ENCODE measurements around the gene LDLR.

- TF ChIP-seq ZFP30 (CRISPR knock-in tag; IDR thresholded peaks at IDR 0.05) (no peak), PPARA (CRISPR knock-in tag; IDR thresholded peaks at IDR 0.05; ENCODE audit: borderline replicate concordance) (no peak), ZFP3 (CRISPR knock-in tag; IDR thresholded peaks at IDR 0.05) (no peak), BACH2 (CRISPR knock-in tag; IDR thresholded peaks at IDR 0.05; ENCODE audit: borderline replicate concordance) (no peak), PATZ1 (CRISPR knock-in tag; IDR thresholded peaks at IDR 0.05; ENCODE audit: borderline replicate concordance) (no peak), RARB (CRISPR knock-in tag; IDR thresholded peaks at IDR 0.05) (no peak), OSR1 (CRISPR knock-in tag; IDR thresholded peaks at IDR 0.05) (no peak), SNAI2 (CRISPR knock-in tag; IDR thresholded peaks at IDR 0.05) (no peak), ISL1 (CRISPR knock-in tag; IDR thresholded peaks at IDR 0.05) (no peak), TOX (CRISPR knock-in tag; IDR thresholded peaks at IDR 0.05; ENCODE audit: borderline replicate concordance) (no peak)
Measured at GRCh38 chr19:11061952-11062351, 27.3 kb upstream of the LDLR start.

Measured in SK-N-SH treated with all-trans-retinoic acid at 6 μM for 48 hours (cell line).